T-cell (primary cell): Measurements from ENCODE around the gene NRF1. TPM values are rescaled to one million over a fixed set of nuclear protein-coding genes. Genes with fewer than 3 reads are reported as not detected.
"Not testable (repeated sequence)": the region's sequence is repeated elsewhere in the genome, so short reads cannot be mapped to it uniquely, and the experiment has no call there.

ENCODE experiments used
- ATAC-seq, 4 experiments: fragments of 200-7000 bp in 3 of 4; fragments of 150-1000 bp in 1 of 4; cut with Tn5 transposase; replicated peaks in 1 of 4; 1 replicate in 3 of 4; 2 replicates in 1 of 4; pipeline ENCODE4 v1.10.0; 2021; ENCODE audit warnings: moderate library complexity in 3 of 4, mild to moderate bottlenecking in 2 of 4, moderate number of reproducible peaks in 1 of 4
- CTCF ChIA-PET, 2 donors: fragments of 300-600 bp; sonication (Branson Sonifier 250); formaldehyde crosslinking; loops; one replicate each; lab custom pipeline; 2022; ENCODE audit warnings: antibody characterized with exemption in 2 of 2; lab: Charles Lee
- POLR2A ChIA-PET, 2 donors: fragments of 300-600 bp; sonication (Branson Sonifier 250); formaldehyde crosslinking; loops; one replicate each; lab custom pipeline; 2022; ENCODE audit warnings: antibody characterized with exemption in 2 of 2; lab: Charles Lee
- DNase-seq, 35 experiments: peaks; one replicate each; pipeline versions ENCODE4 v3.0.0 to v3.0.0-alpha.2; 2013 to 2023
- H3K27ac ChIP-seq: one replicate; pipeline ENCODE4 v1.5.1; 2013; ENCODE audit warnings: low read length
- H3K27me3 ChIP-seq, 2 experiments: replicated peaks in 1 of 2; 1 replicate in 1 of 2; 2 replicates in 1 of 2; pipeline versions ENCODE4 v1.6.1 to v1.7.0; 2013; ENCODE audit warnings: low read length in 1 of 2, mixed read lengths in 1 of 2; ENCODE audit not compliant: control insufficient read depth in 2 of 2, insufficient read depth in 2 of 2; ENCODE audit errors: extremely low read depth in 1 of 2
- H3K36me3 ChIP-seq, 2 donors: 1 replicate in 1 of 2; 2 replicates in 1 of 2; pipeline versions ENCODE4 v1.6.1 to v1.7.0; 2013; ENCODE audit warnings: low read length in 1 of 2; ENCODE audit not compliant: control insufficient read depth in 2 of 2, insufficient read depth in 1 of 2; ENCODE audit errors: extremely low read depth in 1 of 2
- H3K4me1 ChIP-seq, 2 experiments: 1 replicate in 1 of 2; 2 replicates in 1 of 2; pipeline versions ENCODE4 v1.6.1 to v1.7.0; 2013; ENCODE audit warnings: low read length in 2 of 2, mixed read lengths in 1 of 2; ENCODE audit not compliant: insufficient read depth in 2 of 2, control insufficient read depth in 1 of 2; ENCODE audit errors: extremely low read depth in 1 of 2
- H3K4me3 ChIP-seq, 2 donors: 1 replicate in 1 of 2; 2 replicates in 1 of 2; pipeline versions ENCODE4 v1.5.1 to v1.7.0; 2013; ENCODE audit warnings: mild to moderate bottlenecking in 2 of 2, low read length in 1 of 2, moderate library complexity in 1 of 2; ENCODE audit not compliant: control insufficient read depth in 1 of 2; ENCODE audit errors: extremely low read depth in 1 of 2
- H3K9me3 ChIP-seq: 2 replicates; pipeline ENCODE4 v1.7.0; 2013
- H3K27ac Mint-ChIP-seq, 2 donors: one replicate each; pipeline ENCODE4 v1.8.0; 2020 to 2021; ENCODE audit warnings: mild to moderate bottlenecking in 2 of 2, mixed read lengths in 2 of 2
- H3K27me3 Mint-ChIP-seq, 2 donors: one replicate each; pipeline ENCODE4 v1.8.0; 2021 to 2022; ENCODE audit warnings: mixed read lengths in 2 of 2
- H3K36me3 Mint-ChIP-seq: one replicate; pipeline ENCODE4 v1.8.0; 2021; ENCODE audit warnings: mixed read lengths
- H3K4me1 Mint-ChIP-seq, 3 donors: one replicate each; pipeline ENCODE4 v1.8.0; 2020 to 2022; ENCODE audit warnings: mixed read lengths in 3 of 3, mild to moderate bottlenecking in 1 of 3
- H3K4me3 Mint-ChIP-seq, 3 donors: one replicate each; pipeline ENCODE4 v1.8.0; 2020 to 2022; ENCODE audit warnings: mild to moderate bottlenecking in 3 of 3, mixed read lengths in 3 of 3, moderate library complexity in 3 of 3
- H3K9me3 Mint-ChIP-seq, 3 donors: one replicate each; pipeline ENCODE4 v1.8.0; 2020 to 2022; ENCODE audit warnings: mixed read lengths in 3 of 3
- WGBS: methylation state at CpG from one replicate; pipeline ENCODE4 v1.1.5; 2013; ENCODE audit warnings: missing lambda C conversion rate; ENCODE audit not compliant: insufficient coverage; 5-methylcytosine and 5-hydroxymethylcytosine counted together
- total RNA-seq, 35 experiments: library from RNA in 6 of 35; stranded (reverse) in 6 of 35; fragments of 120-200 nt in 1 of 35; gene quantifications; one replicate each; pipeline versions ENCODE4 v1.2.1 to v1.2.4 and lab custom pipeline; 2013 to 2026

Gene NRF1
- total RNA-seq, 5 donors from 2014 or later (not counting 1 experiment from before 2014, with no cell fraction given): 31.5 to 38.0 (median 35.6) TPM

DNA sequence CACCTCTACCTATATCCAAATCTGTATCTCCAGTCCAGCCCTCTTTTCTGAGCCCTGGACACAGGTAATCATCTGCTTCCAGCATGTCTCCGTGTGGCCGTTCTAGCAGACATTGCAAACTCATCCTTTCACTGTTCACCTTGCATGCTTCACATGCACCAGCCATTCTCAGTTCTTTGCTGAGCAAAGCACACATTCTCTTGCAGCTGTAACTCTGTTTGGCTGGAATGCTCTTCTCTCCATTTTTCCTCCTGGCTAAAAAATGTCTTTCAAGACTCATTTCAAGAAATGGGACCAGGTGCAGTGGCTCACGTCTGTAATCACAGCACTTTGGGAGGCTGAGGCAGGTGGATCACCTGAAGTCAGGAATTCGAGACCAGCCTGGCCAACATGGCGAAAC is 40.3 kb upstream of the NRF1 start:
- H3K27me3 Mint-ChIP-seq: peaks cover 10 to 16% of the 10 kb centered on the region in 2 donors
- H3K27me3 ChIP-seq: peaks cover 0 to 7% of the 10 kb centered on the region in 2 experiments
- no peaks in the 10 kb centered on the region for H3K9me3 ChIP-seq
- H3K36me3 Mint-ChIP-seq: peaks cover 8% of the 10 kb centered on the region
- H3K4me1 ChIP-seq: no peaks in the 10 kb centered on the region
- POLR2A ChIA-PET: no interaction called here
- H3K27ac Mint-ChIP-seq: no peak overlapping the region
- DNase-seq: no peak
- H3K4me3 ChIP-seq: no peak overlapping the region
- H3K4me3 Mint-ChIP-seq: no peak overlapping the region
- H3K27ac ChIP-seq: no peak overlapping the region
- no peaks in the 10 kb centered on the region for H3K36me3 ChIP-seq
- CTCF ChIA-PET: no interaction called here
- H3K4me1 Mint-ChIP-seq: peaks cover 3 to 4% (median 3%) of the 10 kb centered on the region in 3 donors
- no peak for ATAC-seq
- H3K9me3 Mint-ChIP-seq: peaks cover 7 to 8% (median 8%) of the 10 kb centered on the region in 3 donors
- WGBS: 89% methylated on average over 3 of the region's 5 CpGs

DNA sequence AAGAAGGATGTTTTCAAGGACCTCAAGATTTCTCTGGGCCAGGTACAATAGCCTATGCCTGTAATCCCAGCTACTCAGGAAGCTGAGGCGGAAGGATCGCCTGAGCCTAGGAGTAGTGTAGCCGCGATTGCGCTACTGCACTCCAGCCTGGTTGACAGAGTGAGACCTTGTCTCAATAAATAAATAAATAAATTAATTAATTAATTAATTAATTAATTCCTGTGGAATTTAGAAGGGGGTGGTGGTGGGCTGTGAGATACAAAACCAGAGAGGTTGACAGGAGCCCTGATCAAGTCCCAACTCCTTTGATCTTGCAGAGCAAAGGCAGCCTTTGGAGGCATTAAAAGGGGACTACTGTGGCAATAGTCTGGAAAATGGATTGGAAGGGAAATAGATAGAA is 39.3 kb upstream of the NRF1 start:
- WGBS: no CpG with 5 or more reads among the region's 5 CpGs
- POLR2A ChIA-PET: no interaction called here
- peaks cover 7 to 10% of the 10 kb centered on the region in 2 donors for H3K27me3 Mint-ChIP-seq
- no peak for DNase-seq
- CTCF ChIA-PET: no interaction called here
- H3K27me3 ChIP-seq: peaks cover 0 to 7% of the 10 kb centered on the region in 2 experiments
- H3K4me1 ChIP-seq: no peaks in the 10 kb centered on the region
- H3K9me3 ChIP-seq: no peaks in the 10 kb centered on the region
- H3K27ac Mint-ChIP-seq: no peak overlapping the region
- no peak overlapping the region for H3K27ac ChIP-seq
- peaks cover 5 to 9% (median 7%) of the 10 kb centered on the region in 3 donors for H3K9me3 Mint-ChIP-seq
- H3K4me3 ChIP-seq: no peak overlapping the region
- no peaks in the 10 kb centered on the region for H3K4me1 Mint-ChIP-seq
- no peak overlapping the region for H3K4me3 Mint-ChIP-seq
- no peaks in the 10 kb centered on the region for H3K36me3 ChIP-seq
- ATAC-seq: no peak
- H3K36me3 Mint-ChIP-seq: peaks cover 5% of the 10 kb centered on the region

DNA sequence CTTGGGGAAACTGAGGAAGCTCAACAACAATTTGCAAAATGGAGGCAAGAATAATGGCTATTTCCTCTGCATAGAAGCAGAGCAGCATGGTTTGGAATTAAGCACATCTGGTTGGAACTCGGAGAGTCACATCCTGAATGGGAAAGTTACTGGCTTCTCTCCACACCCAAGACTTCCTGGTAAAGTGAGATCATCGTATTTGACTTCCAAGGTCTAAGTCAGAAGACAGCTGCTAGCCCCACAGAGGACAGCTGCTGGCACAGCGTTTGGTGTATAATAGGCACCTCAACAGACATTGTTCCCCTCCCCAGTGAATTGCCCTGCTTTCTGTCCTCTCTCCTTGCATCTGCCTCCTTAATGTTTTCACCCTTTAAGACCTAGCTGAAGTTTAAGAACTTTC is 37.0 kb upstream of the NRF1 start:
- POLR2A ChIA-PET: no interaction called here
- peaks cover 0 to 7% of the 10 kb centered on the region in 2 experiments for H3K27me3 ChIP-seq
- no peak overlapping the region for H3K4me3 ChIP-seq
- Mint-ChIP-seq H3K9me3 (peaks cover 4 to 10% (median 7%) of the 10 kb centered on the region in 3 donors), H3K4me3 (no peak overlapping the region), H3K36me3 (no peaks in the 10 kb centered on the region), H3K4me1 (no peaks in the 10 kb centered on the region), H3K27ac (no peak overlapping the region), H3K27me3 (peaks cover 0 to 6% of the 10 kb centered on the region in 2 donors)
- no peak for DNase-seq
- no peaks in the 10 kb centered on the region for H3K9me3 ChIP-seq
- no peaks in the 10 kb centered on the region for H3K4me1 ChIP-seq
- WGBS: 100% methylated on average over 1 of the region's 3 CpGs
- CTCF ChIA-PET: interaction anchor here in 1 of 2 donors (0.5 to 0.6 kb wide), 2 partner anchors 21 to 59 kb away, joined by 3 to 5 read pairs; no protein-coding TSS in a partner anchor
- no peak for ATAC-seq
- no peak overlapping the region for H3K27ac ChIP-seq
- no peaks in the 10 kb centered on the region for H3K36me3 ChIP-seq

DNA sequence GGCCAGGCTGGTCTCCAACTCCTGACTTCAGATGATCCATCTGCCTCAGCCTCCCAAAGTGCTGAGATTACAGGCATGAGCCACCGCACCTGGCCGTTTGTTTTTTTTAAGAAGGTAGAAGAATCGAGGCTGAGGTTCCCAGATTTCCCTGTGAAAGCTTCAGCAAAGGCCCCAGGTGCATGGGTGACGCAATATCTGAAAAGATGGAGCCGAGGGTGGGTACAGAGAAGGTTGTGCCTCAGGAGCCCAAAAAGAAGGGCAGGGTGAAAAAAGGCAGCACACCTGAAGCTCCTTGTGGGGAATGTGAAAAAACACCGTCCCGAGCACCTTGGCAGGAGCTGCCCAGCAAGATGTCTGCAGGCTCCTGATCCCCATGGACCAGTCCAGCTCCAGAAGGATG is 35.8 kb upstream of the NRF1 start:
- Histone ChIP-seq H3K27me3 (peaks cover 0 to 7% of the 10 kb centered on the region in 2 experiments), H3K4me3 (no peak overlapping the region), H3K9me3 (no peaks in the 10 kb centered on the region), H3K27ac (no peak overlapping the region), H3K36me3 (no peaks in the 10 kb centered on the region), H3K4me1 (no peaks in the 10 kb centered on the region)
- no peaks in the 10 kb centered on the region for H3K36me3 Mint-ChIP-seq
- ChIA-PET POLR2A (no interaction called here), CTCF (no interaction called here)
- H3K4me1 Mint-ChIP-seq: no peaks in the 10 kb centered on the region
- WGBS: 92% methylated on average over 7 of the region's 7 CpGs
- H3K27ac Mint-ChIP-seq: no peak overlapping the region
- H3K27me3 Mint-ChIP-seq: peaks cover 0 to 5% of the 10 kb centered on the region in 2 donors
- H3K9me3 Mint-ChIP-seq: peaks cover 4 to 10% (median 7%) of the 10 kb centered on the region in 3 donors
- no peak overlapping the region for H3K4me3 Mint-ChIP-seq
- ATAC-seq: no peak
- no peak for DNase-seq

DNA sequence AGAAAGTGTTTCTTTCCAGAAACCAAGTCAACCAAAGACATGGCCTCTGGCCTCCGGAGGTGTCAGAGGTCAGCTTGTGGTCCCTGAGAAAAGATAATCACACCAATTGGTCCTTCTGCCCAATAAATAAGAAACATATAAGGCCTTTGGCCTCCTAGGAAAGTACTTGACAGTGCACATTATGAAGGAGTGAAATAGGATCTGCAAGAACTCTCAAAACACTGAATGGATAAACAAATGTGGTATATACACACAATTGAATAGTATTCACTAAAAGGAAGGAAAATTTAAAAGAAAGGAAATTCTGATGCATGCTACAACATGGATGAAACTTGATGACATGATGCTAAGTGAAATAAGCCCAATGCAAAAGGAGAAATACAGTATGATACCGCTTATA is 35.4 kb upstream of the NRF1 start:
- Histone ChIP-seq H3K4me3 (no peak overlapping the region), H3K4me1 (no peaks in the 10 kb centered on the region), H3K9me3 (no peaks in the 10 kb centered on the region), H3K27me3 (peaks cover 0 to 7% of the 10 kb centered on the region in 2 experiments), H3K27ac (no peak overlapping the region), H3K36me3 (no peaks in the 10 kb centered on the region)
- H3K4me1 Mint-ChIP-seq: no peaks in the 10 kb centered on the region
- peaks cover 4 to 10% (median 7%) of the 10 kb centered on the region in 3 donors for H3K9me3 Mint-ChIP-seq
- H3K4me3 Mint-ChIP-seq: no peak overlapping the region
- H3K27me3 Mint-ChIP-seq: peaks cover 0 to 2% of the 10 kb centered on the region in 2 donors
- POLR2A ChIA-PET: no interaction called here
- no peak overlapping the region for H3K27ac Mint-ChIP-seq
- ATAC-seq (no peak), DNase-seq (no peak)
- CTCF ChIA-PET: no interaction called here
- H3K36me3 Mint-ChIP-seq: no peaks in the 10 kb centered on the region
- 100% methylated on average over 1 of the region's 2 CpGs for WGBS

DNA sequence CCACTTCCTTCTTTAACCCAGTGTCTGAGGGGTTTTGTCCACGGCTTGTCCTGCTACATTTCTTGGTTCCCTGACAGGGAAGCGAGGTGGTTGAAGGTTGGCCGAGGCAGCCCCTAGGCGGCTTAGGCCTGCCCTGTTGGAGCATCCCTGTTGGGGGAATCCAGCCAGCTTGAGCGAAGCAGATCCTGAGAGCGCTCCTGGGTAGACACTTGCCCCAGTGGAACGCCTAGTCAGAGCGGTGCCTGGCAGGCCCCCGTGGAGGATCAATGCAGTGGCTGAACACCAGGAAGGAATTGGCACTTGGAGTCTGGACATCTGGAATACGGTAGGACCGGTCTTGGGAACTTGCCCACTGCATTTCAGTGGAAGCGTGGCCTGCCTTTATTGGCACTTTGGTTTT is 32.7 kb upstream of the NRF1 start:
- ATAC-seq: no peak
- H3K27me3 ChIP-seq: peaks cover 0 to 5% of the 10 kb centered on the region in 2 experiments
- WGBS: 94% methylated on average over 12 of the region's 12 CpGs
- no peaks in the 10 kb centered on the region for H3K4me1 ChIP-seq
- H3K4me1 Mint-ChIP-seq: no peaks in the 10 kb centered on the region
- H3K36me3 ChIP-seq: no peaks in the 10 kb centered on the region
- H3K9me3 ChIP-seq: no peaks in the 10 kb centered on the region
- H3K4me3 ChIP-seq: no peak overlapping the region
- CTCF ChIA-PET: no interaction called here
- no peak overlapping the region for H3K27ac Mint-ChIP-seq
- H3K27me3 Mint-ChIP-seq: no peaks in the 10 kb centered on the region
- H3K9me3 Mint-ChIP-seq: peaks cover 4 to 10% (median 7%) of the 10 kb centered on the region in 3 donors
- H3K36me3 Mint-ChIP-seq: no peaks in the 10 kb centered on the region
- POLR2A ChIA-PET: no interaction called here
- H3K27ac ChIP-seq: no peak overlapping the region
- DNase-seq: no peak
- no peak overlapping the region for H3K4me3 Mint-ChIP-seq

DNA sequence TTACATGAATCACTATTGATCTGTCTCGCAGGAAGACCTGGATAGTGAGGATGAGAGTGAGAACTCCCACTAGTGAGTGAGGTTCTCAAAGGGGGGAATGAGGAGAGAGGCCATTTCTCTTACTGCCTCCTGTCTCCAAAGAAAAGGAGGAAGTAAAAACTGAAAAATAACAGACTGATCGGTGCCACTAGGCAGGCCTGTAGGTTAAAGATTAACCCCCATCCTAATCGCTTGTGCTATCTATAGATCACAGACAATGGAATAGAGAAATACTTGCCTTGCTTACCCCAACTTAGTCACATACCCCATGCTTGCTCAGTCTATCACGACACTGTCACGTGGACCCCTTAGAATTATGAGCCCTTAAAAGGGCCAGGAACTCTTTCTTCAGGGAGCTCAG is 25.3 kb upstream of the NRF1 start:
- H3K27ac ChIP-seq, H3K4me3 Mint-ChIP-seq, DNase-seq, H3K9me3 ChIP-seq, H3K36me3 Mint-ChIP-seq, POLR2A ChIA-PET, H3K4me1 Mint-ChIP-seq, H3K4me3 ChIP-seq, H3K36me3 ChIP-seq, CTCF ChIA-PET, H3K4me1 ChIP-seq, ATAC-seq, H3K27ac Mint-ChIP-seq: not testable (repeated sequence)
- 100% methylated on average over 3 of the region's 5 CpGs for WGBS
- Mint-ChIP-seq H3K9me3 (peaks cover 4 to 22% (median 22%) of the 10 kb centered on the region in 3 donors), H3K27me3 (peaks cover 10 to 18% of the 10 kb centered on the region in 2 donors)
- peaks cover 0 to 17% of the 10 kb centered on the region in 2 experiments for H3K27me3 ChIP-seq
